Stimulated activated CD8-positive, alpha-beta memory T cell treated with anti-CD3 and anti-CD28 coated beads, Interleukin-4, amount 100 ng/mL, for 48 hours (primary cell): ENCODE data around the gene COL6A3.

Experiments used
- DNase-seq: peaks from one replicate; pipeline ENCODE4 v3.0.0-alpha.2; 2020

Gene COL6A3

DNA sequence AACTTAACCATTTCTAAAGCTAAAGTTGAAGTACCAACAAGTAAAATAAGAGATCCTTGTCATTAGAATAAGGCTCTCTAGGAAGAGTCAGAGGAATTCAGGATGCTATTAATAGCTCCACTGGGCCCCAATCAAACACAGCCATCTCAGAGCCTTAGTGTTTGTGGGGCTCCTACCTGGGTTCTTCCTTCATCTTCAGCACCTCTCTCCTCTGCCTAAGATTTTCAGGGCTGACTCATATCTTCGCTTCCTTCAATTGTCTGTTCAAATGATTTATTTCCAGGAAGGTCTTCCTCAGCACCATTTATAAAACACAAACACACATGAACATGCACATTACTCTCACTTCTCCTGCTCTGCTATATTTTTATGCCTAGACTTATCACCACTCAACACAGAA lies 119.5 kb downstream of the COL6A3 start:
- DNase-seq: no peak

DNA sequence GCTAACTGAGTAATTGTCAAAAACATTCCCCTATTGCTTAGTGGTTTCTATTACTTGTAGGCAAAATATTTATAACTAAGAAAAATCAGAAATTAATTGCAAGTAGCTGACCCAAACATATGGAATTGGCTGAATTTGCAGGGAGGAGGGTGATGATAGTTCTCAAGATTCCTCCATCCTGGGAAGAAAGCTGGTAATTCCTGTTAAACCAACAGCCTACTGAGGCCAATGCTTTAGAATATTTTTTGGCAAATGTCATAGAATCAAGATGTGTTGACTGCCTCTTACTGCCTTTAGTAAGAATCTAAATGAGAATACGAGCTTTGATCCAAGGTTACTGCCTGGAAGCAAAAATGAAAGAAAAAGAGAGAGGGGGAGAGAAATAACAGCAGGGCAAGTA lies 120.0 kb downstream of the COL6A3 start:
- no peak for DNase-seq

DNA sequence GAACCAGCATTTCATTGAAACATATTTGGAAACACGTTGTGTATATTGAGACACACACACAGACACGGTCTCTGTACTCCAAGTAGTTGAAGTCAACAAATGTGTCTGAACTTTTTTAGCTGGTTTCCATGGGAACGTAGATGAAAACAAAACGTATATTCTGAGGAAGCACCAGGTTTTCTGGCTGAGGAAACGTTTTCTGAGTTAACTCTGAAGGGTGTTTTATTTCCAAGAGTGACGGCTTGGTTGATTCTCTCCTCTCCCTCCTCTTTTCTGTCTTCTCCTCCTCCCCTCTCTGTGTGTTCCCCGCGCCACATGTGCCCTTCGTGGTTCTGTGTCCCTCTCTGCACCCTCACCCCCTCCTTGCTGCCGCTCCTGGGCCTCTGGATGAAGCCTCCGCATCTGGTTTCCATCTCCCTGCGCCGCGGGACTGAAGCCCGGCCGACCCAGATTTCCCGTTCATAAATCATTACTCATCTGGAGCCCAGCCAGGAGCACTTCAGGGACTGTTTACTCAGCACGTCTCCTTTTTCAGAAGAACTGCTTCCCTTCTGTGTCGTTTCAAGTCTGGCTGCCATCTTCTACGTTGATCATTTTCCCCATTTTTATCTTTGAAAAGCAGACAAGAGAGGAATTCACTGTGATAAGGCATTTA lies 122.7 kb downstream of the COL6A3 start:
- peak; percentile 59 for DNase-seq

DNA sequence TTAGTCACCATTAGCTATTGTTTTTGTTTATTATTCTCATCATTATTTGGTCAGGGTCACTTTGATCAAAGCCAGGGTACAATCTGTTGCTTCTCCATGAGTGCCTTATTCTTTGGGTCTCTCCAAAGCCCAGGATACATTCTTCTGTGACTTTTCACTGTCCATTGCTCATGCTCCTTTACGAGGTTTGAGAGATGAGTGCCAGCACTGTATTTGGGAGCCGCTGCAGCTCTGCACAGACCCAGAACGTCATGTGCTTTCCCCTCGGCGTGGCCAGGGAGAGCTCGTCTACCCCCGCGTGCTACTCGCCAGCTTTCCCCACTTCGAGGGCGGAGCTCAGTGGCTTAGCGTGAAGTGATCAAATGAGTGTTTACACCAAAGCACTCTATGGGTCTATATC lies 123.7 kb downstream of the COL6A3 start:
- DNase-seq: no peak

DNA sequence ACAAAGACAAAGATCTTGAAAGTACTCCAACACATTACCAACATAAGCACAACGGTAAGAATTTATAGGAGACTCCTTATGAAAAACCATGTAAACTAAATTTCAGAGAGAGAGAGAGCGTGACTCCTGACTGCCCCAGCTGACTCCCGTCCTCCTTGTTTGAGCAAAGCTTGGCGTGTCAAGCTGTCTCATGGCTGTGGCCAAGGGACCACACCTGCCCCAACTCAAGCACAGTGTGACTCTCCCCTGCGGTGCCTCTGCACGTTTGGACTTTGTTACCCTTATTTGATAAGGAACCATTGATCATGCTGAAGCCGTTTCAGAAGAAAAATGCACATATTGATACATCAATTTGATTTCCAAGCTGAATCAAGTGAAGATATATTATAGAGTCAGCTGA lies 124.8 kb downstream of the COL6A3 start:
- DNase-seq: no peak

DNA sequence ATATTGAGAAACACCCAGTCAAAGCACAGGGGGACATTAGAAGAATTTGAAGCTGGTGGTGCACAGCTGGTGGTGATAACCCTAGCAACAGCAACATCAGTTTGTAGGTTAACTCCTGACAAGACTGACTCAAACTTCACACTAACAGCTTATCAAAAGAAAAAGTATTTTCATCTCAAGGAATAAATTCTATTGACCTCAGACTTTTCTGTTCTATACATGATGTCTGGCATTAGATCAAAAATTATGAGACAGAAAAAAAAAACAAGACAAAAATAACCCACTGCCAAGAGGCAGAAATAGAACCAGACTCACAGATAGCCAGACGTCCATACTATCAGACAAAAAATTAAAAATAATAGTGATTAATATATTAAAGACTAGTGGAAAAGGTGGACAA lies 126.1 kb downstream of the COL6A3 start:
- no peak for DNase-seq

DNA sequence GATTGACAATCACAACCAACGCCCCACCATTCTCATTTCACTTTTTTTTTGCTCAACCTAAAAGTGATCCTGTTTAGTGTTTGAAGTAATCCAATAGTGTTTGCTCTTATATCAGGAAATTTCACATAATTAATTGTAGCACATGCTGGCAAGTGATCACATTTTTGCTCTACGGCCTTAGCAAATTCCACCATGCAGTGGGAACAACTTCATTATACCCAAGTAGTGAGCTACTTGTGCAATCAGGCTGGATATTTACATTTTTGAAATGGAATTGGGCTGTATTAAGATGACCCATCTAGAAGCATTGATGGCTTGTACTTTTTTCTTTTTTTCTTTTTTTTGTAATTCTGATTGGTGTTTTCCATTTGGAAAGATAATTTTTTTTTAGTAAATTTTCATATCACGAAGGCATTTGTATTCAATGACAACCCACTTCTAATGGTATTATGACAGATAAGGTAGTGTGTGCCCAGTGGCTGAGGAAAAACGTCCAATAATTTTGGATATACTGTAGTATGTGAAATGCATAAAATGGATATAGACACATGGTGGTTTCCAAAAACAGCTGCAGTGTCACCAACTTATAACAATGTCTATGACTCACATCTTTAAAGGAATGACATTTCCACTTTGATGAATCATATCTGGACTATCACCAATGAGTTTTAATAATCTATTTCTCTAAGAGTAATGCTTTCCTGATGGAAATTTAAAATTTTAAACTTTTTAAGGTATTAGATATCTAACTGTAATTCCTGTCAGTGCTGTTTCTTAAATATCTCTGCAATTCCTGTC lies 130.6 kb downstream of the COL6A3 start:
- no peak for DNase-seq

DNA sequence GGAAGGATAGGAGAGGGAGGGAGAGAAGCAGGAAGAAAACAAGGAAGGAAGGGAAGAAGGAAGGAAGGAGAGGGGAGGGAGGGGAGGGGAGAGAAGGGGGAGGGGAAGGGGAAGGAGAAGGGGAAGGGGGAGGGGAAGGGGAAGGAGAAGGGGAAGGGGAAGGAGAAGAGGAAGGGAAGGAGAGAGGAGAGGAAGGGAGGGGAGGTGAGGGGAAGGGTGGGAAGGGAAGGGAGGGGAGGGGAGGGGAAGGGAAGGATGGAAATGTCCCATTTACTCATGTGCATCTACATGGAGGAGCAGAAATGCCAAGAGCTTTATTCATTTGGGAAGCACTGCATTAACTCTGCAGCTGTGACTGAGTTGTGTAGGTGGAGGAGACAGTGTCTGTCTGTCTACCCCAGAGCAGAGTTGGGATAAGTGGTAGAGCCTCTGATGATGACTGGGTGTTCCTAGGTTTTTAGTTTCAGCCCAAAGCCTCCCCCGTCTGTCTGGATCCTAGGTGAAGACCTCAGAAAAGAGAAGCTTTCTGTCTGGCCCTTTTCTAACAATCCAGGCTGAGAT lies 131.3 kb downstream of the COL6A3 start:
- no peak for DNase-seq

DNA sequence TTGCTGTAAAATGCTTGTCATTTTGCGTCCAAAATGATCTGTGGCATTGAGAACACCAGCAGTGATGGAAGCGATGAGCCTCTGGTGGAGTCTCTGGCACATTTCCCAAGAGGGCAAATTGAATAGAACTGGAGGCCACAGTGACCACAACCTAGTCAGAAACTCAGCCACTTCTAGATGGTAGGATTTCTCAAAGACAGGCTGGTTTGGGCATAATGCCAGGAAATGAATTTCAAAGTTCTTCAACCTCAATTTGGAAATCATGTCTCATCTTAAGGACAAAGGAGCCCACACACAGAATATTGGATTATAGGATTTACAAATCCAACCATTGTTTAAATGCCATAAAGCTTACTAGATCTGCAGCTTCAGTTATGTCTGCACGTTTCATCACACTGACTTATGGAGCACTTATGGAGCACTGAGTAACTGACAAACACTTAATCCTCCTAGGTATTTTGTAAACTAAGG lies 132.1 kb downstream of the COL6A3 start:
- DNase-seq: no peak

DNA sequence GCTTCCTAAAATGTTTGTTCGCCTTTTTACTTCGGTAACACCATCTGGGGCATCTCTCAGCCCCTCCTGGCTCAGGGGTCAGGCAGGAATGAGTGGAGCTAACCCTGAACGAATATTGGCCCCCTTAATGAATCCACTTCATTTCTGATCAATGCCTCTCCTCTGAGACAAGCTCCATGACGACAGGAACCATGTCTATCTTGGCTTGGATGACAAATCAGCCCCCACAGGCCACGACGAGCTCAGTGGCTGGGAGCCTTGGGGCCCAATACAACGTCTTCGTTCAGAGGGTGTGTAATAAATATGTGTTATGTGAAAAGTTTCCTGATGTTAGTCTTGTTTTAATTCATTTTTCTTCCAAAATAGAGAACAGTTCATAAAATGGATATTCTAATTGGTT lies 133.0 kb downstream of the COL6A3 start:
- DNase-seq: no peak

DNA sequence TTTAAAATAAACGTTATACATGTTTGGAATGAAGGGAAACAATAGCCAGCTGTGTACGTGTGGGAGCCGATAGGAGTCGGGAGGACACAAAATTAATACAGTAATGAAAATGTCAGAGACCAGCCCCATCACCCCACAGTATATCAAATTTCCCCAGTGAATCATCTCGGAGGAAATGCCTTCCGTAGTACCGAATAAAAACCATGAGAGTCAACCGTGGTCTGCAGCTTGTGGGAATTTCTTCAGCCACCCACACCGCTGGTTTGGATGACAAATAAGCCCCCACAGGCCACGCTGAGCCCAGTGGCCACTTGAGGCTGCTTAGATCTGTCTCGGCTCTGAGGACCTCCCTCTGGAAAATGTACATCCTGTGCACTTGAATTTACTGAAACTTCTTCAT lies 133.7 kb downstream of the COL6A3 start:
- DNase-seq: no peak

DNA sequence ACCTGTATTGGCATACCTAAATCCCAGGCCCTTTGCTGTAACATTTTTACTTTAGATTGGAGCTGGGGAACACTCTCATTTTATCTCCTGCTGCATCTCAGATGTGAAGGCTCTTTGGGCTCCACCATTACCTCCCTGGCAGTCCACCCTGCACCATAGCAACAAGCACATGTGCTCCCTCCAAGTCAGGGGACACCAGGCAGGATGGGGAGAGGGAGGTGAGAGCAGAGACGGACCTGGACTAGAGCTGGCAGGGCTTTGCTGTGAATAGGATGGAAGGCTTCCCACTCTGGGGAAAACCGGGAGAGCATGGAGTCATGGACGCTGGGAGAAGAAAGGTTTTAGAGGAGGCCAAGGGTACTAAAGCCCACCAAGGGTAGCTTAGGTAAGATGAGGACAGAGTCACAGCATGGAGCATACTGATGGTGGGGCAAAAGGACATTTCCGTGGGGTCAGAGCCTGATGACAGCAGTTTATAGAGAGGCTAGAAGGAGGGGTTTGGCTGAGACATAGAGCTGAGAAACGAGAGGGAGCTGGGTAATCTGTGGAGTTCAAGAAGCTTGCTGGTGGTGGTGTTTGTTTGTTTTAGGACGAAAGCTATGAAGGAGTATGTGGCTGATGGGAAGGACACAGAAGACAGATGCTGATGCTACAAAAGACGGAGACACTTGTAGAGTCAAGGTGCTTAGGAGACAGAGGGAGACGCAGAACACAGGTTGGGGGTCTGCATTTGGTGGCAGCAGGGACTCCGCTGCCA lies 134.8 kb downstream of the COL6A3 start:
- no peak for DNase-seq

DNA sequence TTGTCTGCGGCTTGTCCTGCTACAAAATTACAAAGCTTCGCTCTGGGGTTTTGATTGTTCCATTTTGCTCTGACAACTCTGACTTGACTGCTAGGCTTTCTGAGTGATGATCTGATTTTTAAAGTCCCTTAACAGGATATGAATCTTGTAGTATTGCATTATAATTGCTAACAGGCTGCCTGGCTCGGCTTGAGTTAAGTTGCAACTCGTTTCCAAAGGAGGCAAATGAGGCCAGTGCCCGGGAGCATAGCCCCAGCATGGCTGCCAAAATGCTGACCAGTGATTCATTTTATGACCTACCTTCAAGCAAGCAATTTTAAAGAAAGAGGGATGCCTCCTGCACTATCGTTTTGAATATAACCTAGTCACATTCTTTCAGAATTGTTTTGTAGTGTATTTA lies 135.4 kb downstream of the COL6A3 start:
- no peak for DNase-seq

DNA sequence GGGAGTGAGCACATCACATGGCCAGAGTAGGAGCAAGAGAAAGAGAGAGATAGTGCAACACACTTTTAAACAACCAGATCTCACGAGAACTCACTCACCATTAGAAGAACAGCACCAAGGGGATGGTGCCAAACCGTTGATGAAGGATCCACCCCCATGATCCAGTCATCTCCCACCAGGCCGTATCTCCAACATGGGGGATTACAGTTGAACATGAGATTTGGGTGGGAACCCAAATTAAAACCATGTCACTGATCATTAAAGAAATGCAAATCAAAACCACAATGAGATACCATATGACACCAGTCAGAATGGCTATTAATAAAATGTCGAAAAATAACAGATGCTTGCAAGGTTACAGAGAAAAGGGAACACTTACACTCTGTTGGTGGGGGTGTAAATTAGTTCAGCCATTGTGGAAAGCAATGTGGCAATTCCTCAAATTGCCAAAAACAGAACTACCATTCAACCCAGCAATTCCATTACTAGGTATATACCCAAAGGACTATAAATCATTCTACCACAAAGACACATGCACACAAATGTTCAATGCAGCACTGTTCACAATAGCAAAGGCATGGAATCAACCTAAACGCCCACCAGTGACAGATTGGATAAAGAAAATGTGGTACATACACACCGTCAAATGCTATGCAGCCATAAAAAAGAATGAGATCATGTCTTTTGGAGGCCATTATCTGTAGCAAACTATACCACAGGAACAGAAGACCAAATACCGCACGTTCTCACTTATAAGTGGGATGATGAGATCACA lies 137.1 kb downstream of the COL6A3 start:
- DNase-seq: no peak
